Hematopoietic multipotent progenitor cell treated with erythropoietin and hydrocortisone succinate and interleukin-3 and kit ligand, for 8 days (in vitro differentiated cells): ENCODE measurements around the gene PPP1R9B.

Experiments
- DNase-seq: peaks from one replicate; pipeline ENCODE4 v3.0.0-alpha.2; 2015

The PPP1R9B gene, protein sequence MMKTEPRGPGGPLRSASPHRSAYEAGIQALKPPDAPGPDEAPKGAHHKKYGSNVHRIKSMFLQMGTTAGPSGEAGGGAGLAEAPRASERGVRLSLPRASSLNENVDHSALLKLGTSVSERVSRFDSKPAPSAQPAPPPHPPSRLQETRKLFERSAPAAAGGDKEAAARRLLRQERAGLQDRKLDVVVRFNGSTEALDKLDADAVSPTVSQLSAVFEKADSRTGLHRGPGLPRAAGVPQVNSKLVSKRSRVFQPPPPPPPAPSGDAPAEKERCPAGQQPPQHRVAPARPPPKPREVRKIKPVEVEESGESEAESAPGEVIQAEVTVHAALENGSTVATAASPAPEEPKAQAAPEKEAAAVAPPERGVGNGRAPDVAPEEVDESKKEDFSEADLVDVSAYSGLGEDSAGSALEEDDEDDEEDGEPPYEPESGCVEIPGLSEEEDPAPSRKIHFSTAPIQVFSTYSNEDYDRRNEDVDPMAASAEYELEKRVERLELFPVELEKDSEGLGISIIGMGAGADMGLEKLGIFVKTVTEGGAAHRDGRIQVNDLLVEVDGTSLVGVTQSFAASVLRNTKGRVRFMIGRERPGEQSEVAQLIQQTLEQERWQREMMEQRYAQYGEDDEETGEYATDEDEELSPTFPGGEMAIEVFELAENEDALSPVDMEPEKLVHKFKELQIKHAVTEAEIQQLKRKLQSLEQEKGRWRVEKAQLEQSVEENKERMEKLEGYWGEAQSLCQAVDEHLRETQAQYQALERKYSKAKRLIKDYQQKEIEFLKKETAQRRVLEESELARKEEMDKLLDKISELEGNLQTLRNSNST

DNA sequence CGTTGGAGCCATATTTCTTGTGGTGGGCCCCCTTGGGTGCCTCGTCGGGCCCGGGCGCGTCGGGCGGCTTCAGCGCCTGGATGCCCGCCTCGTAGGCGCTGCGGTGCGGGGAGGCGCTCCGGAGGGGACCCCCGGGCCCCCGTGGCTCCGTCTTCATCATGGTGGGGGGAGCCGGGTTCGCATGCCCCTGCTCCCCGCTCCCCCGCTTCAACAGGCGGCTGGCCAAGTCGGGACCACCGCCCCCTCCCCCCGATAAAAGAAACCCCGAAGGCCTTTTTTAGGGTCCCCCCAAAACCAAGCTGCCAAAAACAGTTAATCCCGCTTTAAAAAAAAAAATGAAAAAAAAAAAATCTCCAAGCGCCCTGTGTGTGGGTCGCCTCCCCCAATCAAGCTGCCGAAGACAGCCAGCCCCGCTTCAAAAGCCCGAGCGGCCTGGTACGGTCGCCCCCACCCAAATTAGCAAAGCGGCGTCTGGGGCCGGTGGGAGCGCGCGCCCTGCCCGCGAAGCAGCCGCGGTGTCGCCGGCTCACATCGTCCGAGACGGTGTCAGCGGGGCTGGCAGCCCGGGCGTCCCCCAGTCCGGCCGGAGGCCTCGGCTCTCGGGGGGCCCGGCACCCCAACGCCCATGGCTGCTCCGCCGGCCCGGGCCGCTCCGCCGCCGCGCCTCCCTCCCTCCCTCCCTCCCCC lies at the start of gene PPP1R9B:
PPP1R9B (minus strand) TSS at position 324 of the 687 bp plus-strand sequence; CDS start at position 160, 164 bp downstream.
- DNase-seq = no peak

DNA sequence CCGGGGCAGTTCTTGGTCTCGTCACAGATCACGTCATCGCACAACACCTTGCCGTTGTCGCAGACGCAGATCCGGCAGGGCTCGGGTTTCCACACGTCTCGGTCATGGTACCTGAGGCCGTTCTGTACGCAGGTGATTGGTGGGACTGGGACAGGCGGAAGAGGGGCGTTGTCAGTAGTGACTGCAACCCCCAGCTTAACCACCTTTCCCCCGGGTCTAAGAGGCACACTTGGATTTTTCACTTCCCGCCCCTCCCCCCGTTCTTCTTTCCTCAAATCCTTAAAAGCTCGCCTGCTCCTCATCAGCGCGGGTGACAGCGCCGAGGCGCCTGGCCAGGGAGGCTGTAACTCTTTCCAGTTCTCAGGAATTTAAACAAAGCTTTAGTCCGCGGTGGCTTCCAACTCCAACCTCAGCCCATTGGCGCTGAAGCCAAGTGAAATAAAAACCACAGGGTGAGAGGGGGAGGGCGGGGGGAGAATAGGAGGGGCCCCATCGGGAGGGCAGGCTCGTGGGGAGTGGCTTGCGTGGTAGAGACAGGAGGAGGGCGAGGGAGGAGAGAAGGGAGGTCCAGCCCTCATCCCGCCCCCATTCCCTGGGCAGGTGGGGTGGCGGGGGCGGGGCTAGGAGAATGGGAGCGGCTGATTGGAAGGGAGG lies 49.5 kb upstream of the PPP1R9B start:
- DNase-seq = peak; percentile 82

DNA sequence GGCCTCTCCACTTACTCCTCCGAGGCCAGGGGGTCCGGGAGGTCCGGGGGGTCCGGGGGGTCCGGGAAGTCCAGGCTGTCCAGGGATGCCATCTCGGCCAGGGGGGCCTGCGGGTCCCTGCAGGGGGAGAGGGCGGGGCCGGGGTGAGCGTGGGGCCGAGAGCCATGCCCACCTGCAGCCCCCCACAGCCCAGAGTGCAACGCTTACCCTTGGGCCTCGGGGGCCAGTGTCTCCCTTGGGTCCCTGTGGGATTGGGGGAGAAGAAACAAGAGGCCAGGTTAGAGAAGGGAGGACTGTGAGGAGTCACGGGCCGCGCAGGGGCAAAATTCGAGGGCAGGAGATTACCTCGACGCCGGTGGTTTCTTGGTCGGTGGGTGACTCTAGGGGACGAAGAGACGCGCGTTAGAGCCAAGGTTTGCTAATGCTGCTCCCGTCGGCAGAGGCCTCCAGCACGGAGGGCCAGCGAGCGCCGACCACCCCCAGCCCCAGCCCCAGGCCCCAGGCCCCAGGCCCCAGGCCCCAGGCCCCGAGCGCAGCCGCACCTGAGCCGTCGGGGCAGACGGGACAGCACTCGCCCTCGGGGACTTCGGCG lies 48.8 kb upstream of the PPP1R9B start:
- DNase-seq = no peak

DNA sequence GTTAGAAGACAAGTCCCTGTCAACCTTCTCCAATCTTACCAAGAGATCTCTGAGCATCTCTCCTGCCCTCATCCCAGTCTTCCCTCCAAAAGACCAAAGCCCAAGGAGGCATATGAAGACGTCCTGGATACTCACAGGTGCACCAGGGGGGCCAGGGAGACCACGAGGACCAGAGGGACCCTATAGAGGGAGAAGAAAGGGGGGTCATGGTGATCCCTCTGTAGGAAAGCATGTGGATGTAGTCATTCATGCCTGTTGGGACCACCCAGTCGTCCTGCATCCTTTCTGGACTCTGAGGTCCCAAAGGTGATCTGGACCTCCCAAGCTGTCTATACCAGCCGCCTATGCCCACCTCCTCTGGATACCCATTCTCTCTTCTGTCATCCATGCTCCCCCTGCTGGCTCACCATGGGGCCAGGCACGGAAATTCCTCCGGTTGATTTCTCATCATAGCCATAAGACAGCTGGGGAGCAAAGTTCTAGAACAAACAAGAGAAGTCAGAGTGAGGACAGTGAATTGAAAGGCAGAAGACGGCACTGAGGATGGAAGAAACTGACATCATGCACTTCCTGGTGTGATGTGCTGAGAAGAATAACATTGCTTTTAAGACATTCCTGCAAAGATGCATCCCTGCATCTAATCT lies 47.7 kb upstream of the PPP1R9B start:
- peak; percentile 70 for DNase-seq

DNA sequence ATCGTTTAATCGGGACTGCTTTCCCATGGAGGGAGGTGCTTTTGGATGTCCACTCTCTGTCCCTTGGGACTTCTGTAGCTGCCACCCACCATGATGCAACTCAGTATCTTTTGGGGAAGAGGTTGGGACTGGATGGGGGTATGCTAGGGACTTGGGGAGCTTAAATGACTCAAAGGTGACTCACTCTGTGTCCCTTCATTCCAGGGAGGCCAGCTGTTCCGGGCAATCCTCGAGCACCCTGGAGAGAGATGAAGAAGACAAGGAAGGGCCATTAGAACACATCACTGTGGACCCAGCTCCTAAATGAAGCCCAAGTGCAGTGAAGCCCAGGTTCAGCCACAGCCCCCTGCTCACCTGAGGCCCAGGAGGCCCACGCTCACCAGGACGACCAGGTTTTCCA lies 46.3 kb upstream of the PPP1R9B start:
- DNase-seq = no peak

DNA sequence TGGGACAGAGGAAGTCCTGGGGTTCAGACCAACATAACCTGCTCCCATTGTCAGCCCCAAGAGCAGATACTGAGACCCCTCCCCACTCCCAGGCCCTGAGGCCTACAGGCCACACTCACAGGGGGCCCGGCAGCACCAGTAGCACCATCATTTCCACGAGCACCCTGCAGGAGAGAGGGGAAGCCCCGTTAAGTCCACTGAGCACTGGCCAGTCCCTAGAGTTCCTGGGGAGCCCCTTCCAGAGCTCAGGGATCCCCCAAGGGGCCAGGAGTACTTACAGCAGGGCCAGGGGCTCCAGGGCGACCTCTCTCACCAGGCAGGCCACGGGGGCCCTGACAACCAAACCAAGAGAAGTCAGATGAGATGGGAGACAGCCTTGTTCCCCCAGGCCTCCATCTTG lies 45.6 kb upstream of the PPP1R9B start:
- no peak for DNase-seq

DNA sequence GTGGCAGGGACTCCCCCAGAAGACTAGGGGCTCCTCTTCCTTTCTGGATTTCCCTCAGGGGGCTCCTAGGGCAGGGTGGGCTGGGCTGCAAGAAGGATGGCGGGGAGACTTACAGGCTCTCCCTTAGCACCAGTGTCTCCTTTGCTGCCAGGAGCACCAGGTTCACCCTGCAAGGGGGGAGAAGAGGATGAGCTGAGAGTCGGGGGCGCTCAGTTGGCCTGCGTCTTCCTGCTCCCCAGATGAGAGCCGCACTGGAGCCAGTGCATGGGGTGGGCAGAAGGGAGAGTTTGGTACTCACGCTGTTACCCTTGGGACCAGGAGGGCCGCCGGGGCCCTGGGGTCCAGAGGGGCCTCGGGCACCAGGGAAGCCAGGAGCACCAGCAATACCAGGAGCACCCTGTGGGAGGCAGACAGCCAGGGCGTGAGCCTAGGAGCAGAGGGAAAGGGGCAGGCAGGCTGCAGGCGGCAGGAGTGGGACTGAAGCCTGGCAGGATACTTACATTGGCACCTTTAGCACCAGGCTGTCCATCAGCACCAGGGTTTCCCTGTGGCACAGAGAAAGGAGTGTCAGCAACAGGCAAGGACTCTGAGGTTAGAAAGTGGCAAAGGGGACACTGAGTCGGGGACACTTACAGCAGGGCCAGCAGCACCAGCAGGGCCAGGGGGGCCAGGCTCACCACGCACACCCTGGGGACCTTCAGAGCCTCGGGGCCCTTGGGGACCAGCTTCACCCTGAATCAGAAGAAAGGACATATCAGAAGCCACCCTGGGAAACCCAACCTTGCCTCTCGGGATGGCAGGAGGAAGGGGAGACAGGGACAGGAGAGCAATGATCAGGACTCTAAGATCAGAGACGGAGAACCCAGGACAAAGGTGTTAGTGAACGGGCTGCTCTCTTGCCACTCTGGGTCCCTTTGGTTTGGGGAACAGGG lies 44.7 kb upstream of the PPP1R9B start:
- DNase-seq = no peak

DNA sequence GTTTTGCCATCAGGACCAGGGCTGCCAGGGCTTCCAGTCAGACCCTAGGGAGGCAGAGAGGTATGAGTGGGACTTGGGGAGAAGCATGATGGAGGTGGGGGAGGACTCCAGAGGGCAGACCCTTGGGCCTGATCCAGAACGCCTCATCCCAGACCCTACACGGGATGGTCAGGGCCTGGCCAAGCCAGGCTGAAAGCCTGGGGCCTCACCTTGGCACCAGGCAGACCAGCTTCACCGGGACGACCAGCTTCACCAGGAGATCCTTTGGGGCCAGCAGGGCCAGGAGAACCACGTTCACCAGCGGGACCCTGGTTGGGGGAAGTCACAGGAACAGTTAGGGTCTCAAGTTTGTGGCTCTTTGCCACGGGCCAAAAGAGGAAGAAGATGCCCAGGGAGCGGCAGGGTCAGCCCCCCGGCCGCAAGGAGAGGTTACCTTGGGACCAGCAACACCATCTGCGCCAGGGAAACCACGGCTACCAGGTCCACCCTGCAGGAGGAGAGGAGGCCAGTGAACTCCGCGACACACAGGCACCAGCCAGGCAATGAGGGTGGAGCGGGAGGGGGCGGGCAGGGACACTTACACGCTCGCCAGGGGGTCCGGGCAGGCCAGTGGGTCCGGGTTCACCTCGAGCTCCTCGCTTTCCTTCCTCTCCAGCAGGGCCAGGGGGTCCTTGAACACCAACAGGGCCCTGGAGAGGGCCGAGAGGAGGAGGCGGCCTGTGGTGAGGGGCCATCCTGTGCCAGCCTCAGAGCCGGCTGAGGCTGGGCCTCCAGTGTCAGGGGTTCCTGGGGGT lies 43.9 kb upstream of the PPP1R9B start:
- DNase-seq = no peak

DNA sequence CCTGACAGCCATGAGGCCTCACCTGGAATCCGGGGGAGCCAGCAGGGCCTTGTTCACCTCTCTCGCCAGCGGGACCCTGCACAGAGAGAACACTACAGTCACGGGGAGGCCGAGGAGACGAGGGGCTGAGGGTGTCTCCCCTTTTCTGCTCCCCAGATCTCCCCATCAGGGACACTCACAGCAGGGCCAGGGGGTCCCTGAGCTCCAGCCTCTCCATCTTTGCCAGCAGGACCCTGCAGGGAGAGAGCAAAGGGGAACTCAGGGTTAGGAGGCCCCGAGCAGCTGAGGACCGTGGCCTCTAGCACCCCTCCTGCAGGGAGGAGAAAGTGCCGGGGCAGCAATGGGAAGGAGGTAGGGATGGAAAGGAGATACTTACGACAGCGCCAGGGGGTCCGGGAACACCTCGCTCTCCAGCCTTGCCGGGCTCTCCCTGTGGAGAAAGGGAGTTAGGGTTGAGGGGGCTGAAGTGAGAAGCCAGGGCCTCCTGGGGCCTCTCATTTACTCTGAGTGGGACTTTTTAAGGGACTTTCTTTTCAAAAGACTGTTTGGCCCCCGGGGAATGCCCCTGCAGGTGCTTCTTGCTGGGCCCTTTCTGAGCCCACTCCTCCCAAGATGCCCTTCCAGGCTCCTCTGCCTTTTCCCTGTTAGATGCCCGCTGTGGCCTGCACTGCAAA lies 42.3 kb upstream of the PPP1R9B start:
- DNase-seq = no peak

DNA sequence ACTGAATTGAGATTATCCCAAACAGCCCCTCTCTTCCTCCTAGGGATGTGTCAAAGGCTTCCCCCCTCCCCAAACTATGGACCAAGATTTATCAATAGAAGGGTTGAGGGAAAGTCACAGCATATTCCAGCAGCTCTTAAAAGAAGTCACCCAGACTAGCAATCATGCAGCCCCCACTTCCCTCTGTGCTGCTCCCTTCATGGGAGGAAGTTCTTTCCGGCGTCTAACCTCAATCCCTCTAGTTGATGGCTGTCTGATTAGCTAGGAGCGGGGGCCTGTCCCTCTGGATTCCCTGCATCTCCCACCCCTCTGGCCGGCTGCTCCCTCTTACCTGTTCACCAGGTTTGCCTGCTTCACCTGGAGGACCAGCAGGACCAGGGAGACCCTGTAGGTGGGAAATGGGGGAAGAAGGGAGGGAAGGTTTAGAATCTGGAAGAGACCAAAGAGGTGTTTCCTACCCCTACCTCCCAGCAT lies 41.7 kb upstream of the PPP1R9B start:
- no peak for DNase-seq

DNA sequence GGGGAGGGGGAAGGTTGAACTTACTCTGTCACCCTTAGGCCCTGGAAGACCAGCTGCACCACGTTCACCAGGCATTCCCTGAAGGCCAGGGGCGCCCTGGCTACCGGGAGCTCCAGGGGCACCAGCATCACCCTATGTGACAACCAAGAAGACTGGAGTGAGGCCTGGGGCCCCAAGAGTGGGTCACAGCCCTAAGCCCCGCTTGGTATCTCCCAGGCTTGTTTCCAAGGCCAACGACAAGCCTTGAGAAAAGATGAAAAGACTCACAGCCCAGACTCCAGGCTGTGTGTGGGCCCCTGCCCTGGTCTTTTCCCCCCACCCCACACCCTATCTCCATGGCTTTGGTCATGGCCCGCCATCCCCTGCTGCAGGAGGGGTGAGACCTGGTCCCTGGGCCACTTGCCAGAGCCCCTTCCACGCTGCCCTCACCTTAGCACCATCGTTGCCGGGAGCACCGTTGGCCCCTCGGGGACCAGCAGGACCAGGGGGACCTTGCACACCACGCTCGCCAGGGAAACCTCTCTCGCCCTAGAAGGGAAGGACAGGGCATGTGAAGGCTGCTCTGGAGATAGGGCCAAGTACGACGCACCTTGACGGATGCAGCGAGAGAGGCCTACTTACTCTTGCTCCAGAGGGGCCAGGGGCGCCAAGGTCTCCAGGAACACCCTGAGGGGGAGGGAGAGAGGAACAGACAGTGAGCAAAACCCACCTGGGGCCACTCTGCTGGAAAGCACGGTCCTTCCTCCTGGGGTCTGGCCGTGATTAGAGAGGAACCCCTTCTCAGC lies 41.1 kb upstream of the PPP1R9B start:
- DNase-seq = no peak

DNA sequence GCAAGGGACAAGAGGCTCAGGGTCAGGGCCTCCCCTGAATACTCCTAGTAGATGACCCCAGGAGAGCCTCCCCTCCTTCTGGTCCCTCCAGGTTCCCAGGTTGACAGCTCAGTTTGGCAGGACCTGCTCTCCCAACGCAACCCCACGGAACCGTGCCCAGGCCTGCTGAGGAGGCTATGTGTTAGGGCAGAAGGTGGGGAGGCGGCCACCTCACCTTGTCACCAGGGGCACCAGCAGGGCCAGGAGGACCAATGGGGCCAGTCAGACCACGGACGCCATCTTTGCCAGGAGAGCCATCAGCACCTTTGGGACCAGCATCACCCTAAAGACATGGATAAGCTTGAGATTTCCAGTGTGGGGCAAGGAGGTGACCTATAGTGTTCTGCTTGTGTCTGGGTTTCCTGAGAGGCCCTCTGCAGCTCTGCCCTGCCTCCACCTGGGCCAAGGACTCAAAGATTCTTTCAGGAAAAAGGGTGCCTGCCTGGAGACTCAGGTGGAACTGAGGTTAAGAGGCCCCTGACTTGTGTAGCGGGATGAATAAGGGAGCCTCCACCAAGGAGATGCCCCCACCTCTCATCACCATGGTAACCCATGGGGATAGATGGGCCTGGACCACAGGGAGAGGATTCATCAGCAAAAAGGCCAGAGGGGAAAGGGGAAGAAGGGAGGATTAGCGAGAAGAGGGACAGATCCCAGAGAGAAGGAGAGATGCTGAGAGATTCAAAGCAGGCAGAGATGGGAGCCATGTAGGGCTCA lies 40.3 kb upstream of the PPP1R9B start:
- DNase-seq = no peak

DNA sequence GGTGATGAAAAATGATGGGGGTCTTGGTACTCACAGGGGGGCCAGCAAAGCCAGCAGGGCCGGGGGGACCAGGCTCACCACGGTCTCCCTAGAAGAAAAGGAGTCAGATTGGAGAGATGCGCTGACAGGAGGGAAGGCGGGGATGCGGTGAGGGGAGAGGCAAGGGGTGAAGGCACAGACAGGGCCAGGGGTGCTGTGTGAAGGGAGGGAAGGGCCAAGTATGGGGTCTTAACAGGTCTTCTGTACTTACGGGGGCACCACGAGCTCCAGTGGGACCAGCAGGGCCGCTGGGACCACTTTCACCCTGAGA lies 39.8 kb upstream of the PPP1R9B start:
- no peak for DNase-seq

DNA sequence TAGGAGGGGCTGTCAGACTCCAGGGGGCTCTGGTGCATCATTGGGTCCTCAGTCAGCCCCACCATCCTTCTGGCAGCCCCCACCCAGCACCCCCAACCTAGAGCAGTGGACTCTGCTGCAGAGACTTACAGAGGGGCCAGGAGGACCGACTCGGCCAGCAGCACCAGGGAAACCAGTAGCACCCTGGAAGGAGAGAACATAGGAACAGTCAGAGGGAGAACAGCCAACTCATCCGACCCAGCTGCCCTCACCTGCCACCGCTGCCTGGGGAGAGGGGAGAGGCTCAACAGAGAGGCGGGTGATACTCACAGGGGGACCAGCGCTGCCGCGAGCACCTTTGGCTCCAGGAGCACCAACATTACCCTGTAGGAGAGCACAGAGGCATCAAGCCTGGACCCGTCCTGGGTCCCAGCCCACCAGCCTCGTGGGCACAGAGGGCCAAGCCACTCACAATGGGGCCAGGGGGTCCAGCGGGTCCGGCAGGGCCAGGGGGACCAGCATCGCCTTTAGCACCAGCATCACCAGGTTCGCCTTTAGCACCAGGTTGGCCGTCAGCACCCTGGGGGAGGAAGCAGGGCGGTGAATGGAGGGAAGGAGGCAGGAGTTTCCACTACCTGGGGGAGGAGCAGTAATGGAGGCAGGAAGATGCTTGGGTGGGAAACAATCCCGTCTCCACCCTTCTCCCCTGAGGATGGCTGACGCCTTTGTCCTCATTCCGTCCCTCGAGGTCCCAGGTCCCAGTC lies 39.2 kb upstream of the PPP1R9B start:
- DNase-seq = no peak

DNA sequence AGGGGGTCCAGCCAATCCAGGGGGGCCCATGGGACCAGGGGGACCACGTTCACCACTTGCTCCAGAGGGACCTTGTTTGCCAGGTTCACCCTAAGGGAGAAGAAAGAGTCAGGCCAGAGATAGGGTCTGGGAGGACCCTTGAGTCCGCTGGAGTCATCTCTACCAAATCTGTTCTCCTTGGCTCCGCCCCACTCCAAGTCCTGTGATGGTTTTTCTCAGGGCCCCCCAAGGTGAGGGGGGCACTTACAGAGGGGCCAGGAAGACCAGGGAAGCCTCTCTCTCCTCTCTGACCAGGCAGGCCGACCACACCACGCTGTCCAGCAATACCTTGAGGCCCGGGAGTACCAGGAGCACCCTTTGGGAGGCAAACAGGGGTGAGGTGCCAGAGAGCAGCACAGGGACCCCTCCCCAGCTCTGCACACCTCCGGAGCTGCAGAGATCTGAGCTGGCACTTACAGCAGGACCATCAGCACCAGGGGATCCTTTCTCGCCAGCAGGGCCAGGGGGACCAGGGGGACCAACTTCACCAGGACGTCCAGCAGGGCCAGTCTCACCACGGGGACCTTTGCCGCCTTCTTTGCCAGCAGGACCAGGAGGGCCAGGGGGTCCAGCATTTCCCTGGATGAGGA lies 38.6 kb upstream of the PPP1R9B start:
- no peak for DNase-seq

DNA sequence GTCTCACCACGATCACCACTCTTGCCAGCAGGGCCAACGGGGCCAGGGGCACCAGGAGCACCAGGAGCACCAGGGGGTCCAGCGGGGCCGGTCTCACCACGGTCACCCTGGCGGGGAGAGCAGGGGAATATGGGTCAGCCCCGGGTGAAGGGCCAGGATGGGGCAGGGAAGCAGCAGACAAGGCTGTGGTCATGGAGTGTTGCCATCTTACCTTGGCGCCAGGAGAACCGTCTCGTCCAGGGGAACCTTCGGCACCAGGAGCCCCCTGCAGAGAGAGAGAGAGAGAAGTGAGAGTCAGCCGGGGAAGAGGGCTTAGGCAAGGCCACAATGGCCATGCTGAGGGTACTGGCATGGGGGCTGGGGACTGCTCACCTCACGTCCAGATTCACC lies 38.0 kb upstream of the PPP1R9B start:
- no peak for DNase-seq
